CD4-positive, alpha-beta T cell (primary cell): ENCODE results near the gene PHTF2. TPM values are rescaled to one million over a fixed set of nuclear protein-coding genes. Genes with fewer than 3 reads are reported as not detected.

Experiments
- ATAC-seq: fragments of 200-7000 bp; cut with Tn5 transposase; one replicate; pipeline ENCODE4 v1.10.0; 2022; ENCODE audit warnings: mild to moderate bottlenecking; ENCODE audit not compliant: poor library complexity
- CTCF ChIA-PET: fragments of 350-600 bp; sonication (Branson Sonifier 250); formaldehyde crosslinking; loops from one replicate; lab custom pipeline; 2021; ENCODE audit warnings: antibody characterized with exemption, inconsistent platforms; lab: Charles Lee
- POLR2A ChIA-PET: fragments of 350-600 bp; sonication (Branson Sonifier 250); formaldehyde crosslinking; loops from one replicate; lab custom pipeline; 2021; ENCODE audit warnings: antibody characterized with exemption, inconsistent platforms; lab: Charles Lee
- DNase-seq, 14 experiments: peaks; one replicate each; pipeline ENCODE4 v3.0.0-alpha.2; 2013 to 2020; ENCODE audit warnings: mixed read lengths in 2 of 14
- H3K27ac ChIP-seq, 2 donors: one replicate each; pipeline versions ENCODE4 v1.5.1 to v1.7.0; 2013; ENCODE audit warnings: low read length in 2 of 2, low read depth in 1 of 2, mild to moderate bottlenecking in 1 of 2
- H3K27me3 ChIP-seq, 2 experiments: 1 replicate in 1 of 2; 2 replicates in 1 of 2; pipeline versions ENCODE4 v1.6.1 to v1.7.0; 2013; ENCODE audit warnings: low read length in 2 of 2, control low read depth in 1 of 2, mild to moderate bottlenecking in 1 of 2, moderate library complexity in 1 of 2; ENCODE audit not compliant: insufficient read depth in 2 of 2, control insufficient read depth in 1 of 2
- H3K36me3 ChIP-seq: one replicate; pipeline ENCODE4 v1.6.1; 2013; ENCODE audit warnings: low read length, control low read depth; ENCODE audit not compliant: insufficient read depth
- H3K4me1 ChIP-seq: one replicate; pipeline ENCODE4 v1.6.1; 2013; ENCODE audit warnings: low read length, control low read depth; ENCODE audit not compliant: insufficient read depth
- H3K4me3 ChIP-seq: one replicate; pipeline ENCODE4 v1.5.1; 2013; ENCODE audit warnings: mild to moderate bottlenecking, low read length, moderate library complexity
- H3K9me3 ChIP-seq, 2 experiments: 1 replicate in 1 of 2; 2 replicates in 1 of 2; pipeline versions ENCODE4 v1.6.1 to v1.7.0; 2013; ENCODE audit warnings: low read length in 2 of 2, mild to moderate bottlenecking in 2 of 2, control low read depth in 1 of 2, moderate library complexity in 1 of 2; ENCODE audit not compliant: control insufficient read depth in 1 of 2, insufficient read depth in 1 of 2
- H3K27ac Mint-ChIP-seq: one replicate; pipeline ENCODE4 v1.8.0; 2020; ENCODE audit warnings: mixed read lengths
- H3K27me3 Mint-ChIP-seq: one replicate; pipeline ENCODE4 v1.8.0; 2021; ENCODE audit warnings: mixed read lengths
- H3K36me3 Mint-ChIP-seq: one replicate; pipeline ENCODE4 v1.8.0; 2021; ENCODE audit warnings: low read depth, mixed read lengths
- H3K4me1 Mint-ChIP-seq: one replicate; pipeline ENCODE4 v1.8.0; 2021; ENCODE audit warnings: low read depth, mixed read lengths
- H3K4me3 Mint-ChIP-seq: one replicate; pipeline ENCODE4 v1.8.0; 2020; ENCODE audit warnings: mild to moderate bottlenecking, mixed read lengths
- H3K9me3 Mint-ChIP-seq: one replicate; pipeline ENCODE4 v1.8.0; 2020; ENCODE audit warnings: mixed read lengths
- CTCF ChIP-seq: fragments of 200-600 bp; IDR thresholded peaks from one replicate; pipeline ENCODE4 v1.8.0; 2022; ENCODE audit warnings: antibody characterized with exemption, mild to moderate bottlenecking
- intact Hi-C, 2 experiments: fragments of 100-400 bp; cut with DNase I in 1 of 2; cut with micrococcal nuclease in 1 of 2; formaldehyde crosslinking; loops; one replicate each; pipeline versions ENCODE4 v1.15.1 to v1.9.0; 2023 to 2025; cut with DNase I, micrococcal nuclease
- total RNA-seq, 174 experiments: library from RNA in 2 of 174; stranded (reverse) in 2 of 174; gene quantifications; one replicate each; pipeline ENCODE4 v1.2.3 and lab custom pipeline; 2021 to 2026

Gene PHTF2
- total RNA-seq, 2 experiments from 2014 or later: 22.6 to 23.5 TPM

GRCh38 chr7:78002715-78003114, 204.1 kb downstream of the PHTF2 start:
- DNase-seq: no peak
- Mint-ChIP-seq H3K27ac (no peak overlapping the region), H3K4me1 (no peaks in the 10 kb centered on the region), H3K27me3 (no peaks in the 10 kb centered on the region), H3K36me3 (no peaks in the 10 kb centered on the region), H3K9me3 (peaks cover 2% of the 10 kb centered on the region), H3K4me3 (no peak overlapping the region)
- TF ChIP-seq CTCF: no peak
- Histone ChIP-seq H3K27me3 (no peaks in the 10 kb centered on the region), H3K27ac (no peak overlapping the region), H3K9me3 (no peaks in the 10 kb centered on the region), H3K4me1 (no peaks in the 10 kb centered on the region), H3K4me3 (no peak overlapping the region), H3K36me3 (no peaks in the 10 kb centered on the region)
- ATAC-seq: no peak
- POLR2A ChIA-PET: no interaction called here
- CTCF ChIA-PET: no interaction called here
- intact Hi-C loops: no loop called here

GRCh38 chr7:78006063-78006755, 207.6 kb downstream of the PHTF2 start:
- intact Hi-C loops: no loop called here
- Histone ChIP-seq H3K36me3 (no peaks in the 10 kb centered on the region), H3K9me3 (no peaks in the 10 kb centered on the region), H3K4me3 (no peak overlapping the region), H3K27ac (no peak overlapping the region), H3K27me3 (no peaks in the 10 kb centered on the region), H3K4me1 (no peaks in the 10 kb centered on the region)
- DNase-seq (no peak), ATAC-seq (no peak)
- H3K27me3 Mint-ChIP-seq: no peaks in the 10 kb centered on the region
- no peaks in the 10 kb centered on the region for H3K36me3 Mint-ChIP-seq
- H3K27ac Mint-ChIP-seq: no peak overlapping the region
- H3K4me1 Mint-ChIP-seq: no peaks in the 10 kb centered on the region
- H3K4me3 Mint-ChIP-seq: no peak overlapping the region
- ChIA-PET POLR2A (no interaction called here), CTCF (no interaction called here)
- H3K9me3 Mint-ChIP-seq: no peaks in the 10 kb centered on the region
- TF ChIP-seq CTCF: no peak

Other genes starting within 250 kb of the PHTF2 start
- gene RSBN1L, start 102.3 kb upstream of the PHTF2 start, total RNA-seq: 1 to 10 TPM; 9.0 to 9.6 TPM
- 1 to 10 TPM; 1.2 to 2.4 TPM for gene TMEM60, start 339 bp upstream of the PHTF2 start, total RNA-seq